Measurements from ENCODE around the gene DDX1. TPM values are rescaled to one million over a fixed set of nuclear protein-coding genes. Genes with fewer than 3 reads are reported as not detected.
A peak's percentile ranks its signal among the peaks of the same experiment; 100 is the strongest.

The DDX1 gene
- total and polyA plus RNA-seq, 9 of the 15 experiments (the other 6 are each of a cell fraction or from before 2014, with no cell fraction given) = 116 to 277 (median 232) TPM

GRCh38 chr2:15557887-15558311, 33.8 kb upstream of the DDX1 start (continued):
- no peak for TF ChIP-seq REST (IDR thresholded peaks at IDR 0.05; ENCODE audit: borderline replicate concordance)
- no peak for TF ChIP-seq REST (CRISPR knock-in tag; IDR thresholded peaks at IDR 0.05; ENCODE audit: low read depth)
- TF ChIP-seq SIN3A (IDR thresholded peaks at IDR 0.05; ENCODE audit: borderline replicate concordance in 2 of 2, control insufficient read depth in 1 of 2, low read depth in 2 of 2, low read length in 2 of 2) = no peak
- TF ChIP-seq HNRNPLL (IDR thresholded peaks at IDR 0.05; ENCODE audit: low read depth, low read length, poor library complexity, severe bottlenecking) = no peak
- TF ChIP-seq JUNB (CRISPR knock-in tag; conservative IDR thresholded peaks at IDR 0.05) = no peak
- TF ChIP-seq ESRRB (CRISPR knock-in tag; IDR thresholded peaks at IDR 0.05; ENCODE audit: borderline replicate concordance) = no peak
- no peak for TF ChIP-seq THRAP3 (IDR thresholded peaks at IDR 0.05; ENCODE audit: borderline replicate concordance)
- TF ChIP-seq KAT2B (IDR thresholded peaks at IDR 0.05; ENCODE audit: low read depth, low read length) = no peak
- no peak for TF ChIP-seq RNF219 (CRISPR knock-in tag; IDR thresholded peaks at IDR 0.05)
- TF ChIP-seq GABPB1 (CRISPR knock-in tag; IDR thresholded peaks at IDR 0.05) = 0 out of 2 replicates have a peak, but pooled peaks have one; percentile 67
- TF ChIP-seq FOXP4 (CRISPR knock-in tag; IDR thresholded peaks at IDR 0.05; ENCODE audit: borderline replicate concordance) = no peak

Data from K562 (cell line).